HG03175 (cell line): ENCODE data around the gene WNT3A.
A peak's percentile ranks its signal among the peaks of the same experiment; 100 is the strongest.

Experiments
- ATAC-seq: cut with Tn5 transposase; IDR thresholded peaks from one replicate; pipeline ENCODE4 v1.9.1; 2021; ENCODE audit warnings: mild to moderate bottlenecking, moderate library complexity; ENCODE audit not compliant: unreplicated experiment

WNT3A gene

GRCh38 chr1:228082918-228083870 lies 76.4 kb downstream of the WNT3A start:
- ATAC-seq, result peak; percentile 22

- ATAC-seq, result no peak
Observed at GRCh38 chr1:228083871-228084278, 77.1 kb downstream of the WNT3A start.

GRCh38 chr1:228084325-228084724 lies 77.5 kb downstream of the WNT3A start:
- ATAC-seq, result no peak

GRCh38 chr1:228084797-228085196 lies 78.0 kb downstream of the WNT3A start:
- ATAC-seq, result no peak

GRCh38 chr1:228085287-228085951 lies 78.6 kb downstream of the WNT3A start:
- no peak for ATAC-seq

GRCh38 chr1:228087771-228088251 lies 81.0 kb downstream of the WNT3A start:
- no peak for ATAC-seq

GRCh38 chr1:228088586-228089498 lies 82.0 kb downstream of the WNT3A start:
- ATAC-seq, result no peak

GRCh38 chr1:228089519-228090380 lies 83.0 kb downstream of the WNT3A start:
- ATAC-seq, result no peak

GRCh38 chr1:228090613-228091081 lies 83.8 kb downstream of the WNT3A start:
- ATAC-seq, result no peak

- ATAC-seq, result no peak
Observed at GRCh38 chr1:228091084-228091483, 84.3 kb downstream of the WNT3A start.

GRCh38 chr1:228092342-228093049 lies 85.7 kb downstream of the WNT3A start:
- ATAC-seq, result no peak

- ATAC-seq, result no peak
Observed at GRCh38 chr1:228093050-228093906, 86.5 kb downstream of the WNT3A start.

- ATAC-seq, result no peak
Observed at GRCh38 chr1:228094432-228095016, 87.7 kb downstream of the WNT3A start.

- no peak for ATAC-seq
Observed at GRCh38 chr1:228095161-228095560, 88.4 kb downstream of the WNT3A start.

GRCh38 chr1:228095938-228096337 lies 89.1 kb downstream of the WNT3A start:
- ATAC-seq, result no peak

GRCh38 chr1:228096416-228097332 lies 89.9 kb downstream of the WNT3A start:
- no peak for ATAC-seq
